WTC11 (cell line): ENCODE data around the gene WWC1.

ENCODE experiments used
- ESRRA ChIP-seq: sonication (generic); formaldehyde crosslinking; IDR thresholded peaks from 2 replicates; pipeline ENCODE4 v1.8.1; 2022; ENCODE audit warnings: mild to moderate bottlenecking, missing genetic modification reagents, borderline replicate concordance
- TF ChIP-seq, protein P1 (sequence below): fragments of 200-600 bp; IDR thresholded peaks from 2 replicates; pipeline ENCODE4 v1.8.0; 2022; ENCODE audit warnings: antibody characterized with exemption

DNA sequence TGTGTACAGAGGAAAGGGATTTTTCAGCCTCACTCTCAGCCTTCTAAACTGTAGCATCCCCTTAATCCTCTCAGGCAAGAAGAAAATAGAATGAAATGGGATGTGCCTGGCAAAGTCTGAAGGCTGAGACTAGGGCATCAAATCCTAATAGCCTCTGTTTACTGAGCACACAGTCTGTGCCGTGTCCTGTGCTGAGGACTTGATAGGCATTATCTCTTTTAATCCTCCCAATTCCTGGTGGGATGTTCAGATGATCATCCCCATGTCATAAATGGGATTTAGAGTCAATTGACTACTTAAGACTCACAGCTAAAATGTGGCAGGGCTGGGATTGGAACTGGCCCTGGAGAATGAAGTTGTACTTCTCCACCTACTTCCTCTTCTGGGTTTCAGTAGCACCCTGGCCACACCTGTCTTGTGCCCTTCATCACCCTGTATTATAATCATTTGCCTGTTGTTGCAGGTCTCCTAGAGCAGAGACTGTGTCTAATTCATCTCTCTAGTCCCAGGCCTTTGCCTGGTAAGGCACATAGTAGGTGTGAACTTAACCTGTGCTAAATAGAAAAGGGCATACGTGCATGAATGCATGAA is 81.0 kb downstream of the WWC1 start:
- TF ChIP-seq, protein P1, sequence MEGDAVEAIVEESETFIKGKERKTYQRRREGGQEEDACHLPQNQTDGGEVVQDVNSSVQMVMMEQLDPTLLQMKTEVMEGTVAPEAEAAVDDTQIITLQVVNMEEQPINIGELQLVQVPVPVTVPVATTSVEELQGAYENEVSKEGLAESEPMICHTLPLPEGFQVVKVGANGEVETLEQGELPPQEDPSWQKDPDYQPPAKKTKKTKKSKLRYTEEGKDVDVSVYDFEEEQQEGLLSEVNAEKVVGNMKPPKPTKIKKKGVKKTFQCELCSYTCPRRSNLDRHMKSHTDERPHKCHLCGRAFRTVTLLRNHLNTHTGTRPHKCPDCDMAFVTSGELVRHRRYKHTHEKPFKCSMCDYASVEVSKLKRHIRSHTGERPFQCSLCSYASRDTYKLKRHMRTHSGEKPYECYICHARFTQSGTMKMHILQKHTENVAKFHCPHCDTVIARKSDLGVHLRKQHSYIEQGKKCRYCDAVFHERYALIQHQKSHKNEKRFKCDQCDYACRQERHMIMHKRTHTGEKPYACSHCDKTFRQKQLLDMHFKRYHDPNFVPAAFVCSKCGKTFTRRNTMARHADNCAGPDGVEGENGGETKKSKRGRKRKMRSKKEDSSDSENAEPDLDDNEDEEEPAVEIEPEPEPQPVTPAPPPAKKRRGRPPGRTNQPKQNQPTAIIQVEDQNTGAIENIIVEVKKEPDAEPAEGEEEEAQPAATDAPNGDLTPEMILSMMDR: no peak
- no peak for TF ChIP-seq ESRRA (CRISPR knock-in tag)
